A549 (cell line): Measurements from ENCODE around the gene ATP1A4. TPM values are rescaled to one million over a fixed set of nuclear protein-coding genes. Genes with fewer than 3 reads are reported as not detected.

ENCODE experiments used
- ATAC-seq, 2 experiments: fragments of 200-7000 bp in 1 of 2; fragments of >200 bp in 1 of 2; cut with Nextera tagmentation in 1 of 2; cut with Tn5 transposase in 1 of 2; 3 replicates each; pipeline versions ENCODE4 v1.8.0 to v1.9.1; 2018 to 2020; ENCODE audit warnings: mild to moderate bottlenecking in 1 of 2, moderate library complexity in 1 of 2
- CTCF ChIA-PET: fragments of 300-600 bp; sonication (Branson Sonifier 250); formaldehyde crosslinking; extraction: SDS; loops from one replicate; lab custom pipeline; 2021; ENCODE audit warnings: antibody characterized with exemption, inconsistent platforms; lab: Yijun Ruan, JAX
- POLR2A ChIA-PET: fragments of 350-600 bp; formaldehyde crosslinking; extraction: SDS; loops from one replicate; lab custom pipeline; 2021; ENCODE audit warnings: antibody characterized with exemption, inconsistent platforms; lab: Yijun Ruan, JAX
- DNase-seq, 2 experiments: peaks; one replicate each; pipeline versions ENCODE4 v3.0.0 to v3.0.0-alpha.2; 2011 to 2016; ENCODE audit warnings: low read depth in 1 of 2, low spot score in 1 of 2
- FAIRE-seq: peaks from 2 replicates; lab custom pipeline; 2011; peaks lifted over from hg19 to GRCh38; lab: Jason Lieb, UNC
- H3K27ac ChIP-seq, 2 experiments: fragments of >200 bp; sonication (Bioruptor Twin); formaldehyde crosslinking; 3 replicates each; pipeline ENCODE4 v1.5.1; 2016 to 2017
- H3K4me1 ChIP-seq: fragments of >200 bp; sonication (Bioruptor Twin); formaldehyde crosslinking; 3 replicates; pipeline ENCODE4 v1.6.1; 2016
- H3K4me2 ChIP-seq: fragments of >200 bp; sonication (Bioruptor Twin); formaldehyde crosslinking; 3 replicates; pipeline ENCODE4 v1.6.1; 2016
- H3K4me3 ChIP-seq: fragments of >200 bp; sonication (Bioruptor Twin); formaldehyde crosslinking; 3 replicates; pipeline ENCODE4 v1.5.1; 2016
- H3K9me3 ChIP-seq: fragments of >200 bp; sonication (Bioruptor Twin); formaldehyde crosslinking; 3 replicates; pipeline ENCODE4 v1.6.1; 2016
- BCL3 ChIP-seq: fragments of >200 bp; sonication (Bioruptor Twin); formaldehyde crosslinking; IDR thresholded peaks from 3 replicates; pipeline ENCODE4 v1.6.1; 2016
- CBX2 ChIP-seq: fragments of 200-600 bp; sonication (generic); IDR thresholded peaks from 2 replicates; pipeline ENCODE4 v1.6.1; 2016; ENCODE audit warnings: low read depth, mild to moderate bottlenecking, borderline replicate concordance
- EHF ChIP-seq: fragments of 250-450 bp; sonication (Bioruptor Pico); IDR thresholded peaks from 2 replicates; pipeline ENCODE4 v1.5.0; 2020; ENCODE audit warnings: mild to moderate bottlenecking
- FOSB ChIP-seq: fragments of 250-450 bp; sonication (Bioruptor Pico); IDR thresholded peaks from 2 replicates; pipeline ENCODE4 v1.5.0; 2020; ENCODE audit warnings: mild to moderate bottlenecking, moderate library complexity
- FOSL2 ChIP-seq, 2 experiments: fragments of 450-650 bp in 1 of 2; fragments of >200 bp in 1 of 2; sonication (Bioruptor Twin) in 1 of 2; formaldehyde crosslinking; IDR thresholded peaks; 2 replicates each; pipeline versions ENCODE4 v1.5.0 to v1.6.1; 2016 to 2020; ENCODE audit warnings: mild to moderate bottlenecking in 1 of 2, moderate library complexity in 1 of 2
- GATA3 ChIP-seq: IDR thresholded peaks from 2 replicates; pipeline ENCODE4 v1.6.1; 2012; ENCODE audit warnings: borderline replicate concordance
- HOXA7 ChIP-seq: fragments of 250-450 bp; sonication (Bioruptor Pico); IDR thresholded peaks from 2 replicates; pipeline ENCODE4 v1.5.0; 2020; ENCODE audit warnings: mild to moderate bottlenecking, moderate library complexity
- HOXB13 ChIP-seq: fragments of 250-450 bp; sonication (Bioruptor Pico); IDR thresholded peaks from 2 replicates; pipeline ENCODE4 v1.5.0; 2020; ENCODE audit warnings: low read depth, mild to moderate bottlenecking, moderate library complexity
- KDM1A ChIP-seq: fragments of 200-600 bp; sonication (generic); IDR thresholded peaks from 2 replicates; pipeline ENCODE4 v1.6.1; 2016; ENCODE audit warnings: low read depth, mild to moderate bottlenecking
- MAFK ChIP-seq: fragments of 450-650 bp; IDR thresholded peaks from 2 replicates; pipeline ENCODE4 v1.6.1; 2014; ENCODE audit not compliant: partially characterized antibody
- MAX ChIP-seq: IDR thresholded peaks from 2 replicates; pipeline ENCODE4 v1.6.1; 2012
- MYC ChIP-seq: IDR thresholded peaks from 2 replicates; pipeline ENCODE4 v1.6.1; 2012; ENCODE audit warnings: mild to moderate bottlenecking, inconsistent platforms, low read length, improper control_type of control experiment, borderline replicate concordance
- NFE2L2 ChIP-seq: fragments of 150-350 bp; conservative IDR thresholded peaks from 2 replicates; pipeline ENCODE4 v1.6.1; 2014; ENCODE audit warnings: low read length
- POLR2A ChIP-seq: IDR thresholded peaks from 2 replicates; pipeline ENCODE4 v1.6.1; 2012; ENCODE audit warnings: mild to moderate bottlenecking, low read length
- POLR2AphosphoS2 ChIP-seq: conservative IDR thresholded peaks from 2 replicates; pipeline ENCODE4 v1.6.1; 2012; ENCODE audit warnings: low read length, improper control_type of control experiment, inconsistent platforms
- RAD21 ChIP-seq, 2 experiments: fragments of >200 bp in 1 of 2; sonication (Bioruptor Twin) in 1 of 2; formaldehyde crosslinking in 1 of 2; IDR thresholded peaks in 1 of 2; conservative IDR thresholded peaks in 1 of 2; 2 replicates in 1 of 2; 3 replicates in 1 of 2; pipeline ENCODE4 v1.6.1; 2012 to 2018; ENCODE audit warnings: inconsistent platforms in 1 of 2
- RCOR1 ChIP-seq: fragments of 150-350 bp; IDR thresholded peaks from 2 replicates; pipeline ENCODE4 v1.6.1; 2014; ENCODE audit warnings: antibody characterized with exemption, low read length, low read depth
- RNF2 ChIP-seq: fragments of 200-600 bp; sonication (generic); IDR thresholded peaks from 2 replicates; pipeline ENCODE4 v1.6.1; 2016; ENCODE audit warnings: low read depth, mild to moderate bottlenecking, antibody characterized with exemption, moderate library complexity, borderline replicate concordance
- TFCP2L1 ChIP-seq: fragments of 250-450 bp; sonication (Bioruptor Pico); IDR thresholded peaks from 2 replicates; pipeline ENCODE4 v1.5.0; 2021; ENCODE audit warnings: mild to moderate bottlenecking
- TP53 ChIP-seq: fragments of 250-450 bp; sonication (Bioruptor Pico); IDR thresholded peaks from 2 replicates; pipeline ENCODE4 v1.5.0; 2021; ENCODE audit warnings: mild to moderate bottlenecking, moderate library complexity
- USF2 ChIP-seq: fragments of 450-650 bp; IDR thresholded peaks from 2 replicates; pipeline ENCODE4 v1.6.1; 2014; ENCODE audit warnings: antibody characterized with exemption
- WGBS: methylation state at CpG from one replicate; pipeline ENCODE4 v1.1.6; 2017; ENCODE audit errors: missing lambda C conversion rate; 5-methylcytosine and 5-hydroxymethylcytosine counted together
- polyA plus RNA-seq, 4 experiments: library from polyadenylated mRNA; depleted of rRNA in 3 of 4; stranded (reverse); fragments of >200 nt; fragmentation: RNase III in 1 of 4; extraction: RNeasy Plus Mini Kit Qiagen cat#74134 plus additional on column Dnase treatment in 1 of 4; gene quantifications; 2 replicates in 3 of 4; 3 replicates in 1 of 4; pipeline ENCODE4 v1.2.3, GENCODE V29; 2011 to 2017

The ATP1A4 gene
- polyA plus RNA-seq, 2 of the 4 experiments (the other 2 are of a cell fraction), result not detected

GRCh38 chr1:160187407-160187806, 36.0 kb downstream of the ATP1A4 start:
- ChIA-PET CTCF (interaction anchor here (1.2 to 6.7 kb wide), 4 partner anchors 22 to 103 kb away, joined by 3 to 69 read pairs (median 6); no protein-coding TSS in a partner anchor), POLR2A (no interaction called here)
- no peaks in the 10 kb centered on the region for H3K9me3 ChIP-seq
- H3K4me3 ChIP-seq, result no peak overlapping the region
- WGBS, result 41% methylated on average over 7 of the region's 7 CpGs
- FAIRE-seq (no peak), DNase-seq (no peak), ATAC-seq (no peak)
- H3K27ac ChIP-seq, result no peak overlapping the region
- no peak overlapping the region for H3K4me2 ChIP-seq
- H3K4me1 ChIP-seq, result peaks cover 10% of the 10 kb centered on the region; the same call in 2 of the 3 replicates
- TF ChIP-seq EHF (CRISPR knock-in tag), result no peak
- TF ChIP-seq FOSL2 (IDR thresholded peaks at IDR 0.05), result no peak
- no peak for TF ChIP-seq FOSL2 (CRISPR knock-in tag; IDR thresholded peaks at IDR 0.05)
- no peak for TF ChIP-seq RCOR1
- TF ChIP-seq BCL3, result no peak
- no peak for TF ChIP-seq NFE2L2
- no peak for TF ChIP-seq HOXA7
- no peak for TF ChIP-seq TP53 (CRISPR knock-in tag)
- no peak for TF ChIP-seq MYC
- TF ChIP-seq MAX, result no peak
- no peak for TF ChIP-seq RAD21 (conservative IDR thresholded peaks at IDR 0.05 in 1 of 2, IDR thresholded peaks at IDR 0.05 in 1 of 2)
- no peak for TF ChIP-seq HOXB13 (CRISPR knock-in tag)
- TF ChIP-seq, all 56 proteins: peak for 0

GRCh38 chr1:160188341-160188740, 36.9 kb downstream of the ATP1A4 start:
- DNase-seq, result no peak
- POLR2A ChIA-PET, result no interaction called here
- no peak overlapping the region for H3K27ac ChIP-seq
- no peak overlapping the region for H3K4me2 ChIP-seq
- TF ChIP-seq TFCP2L1 (CRISPR knock-in tag) (no peak), GATA3 (no peak), MAFK (no peak), BCL3 (no peak), RNF2 (no peak), FOSB (no peak), MAX (no peak), POLR2A (no peak), HOXB13 (CRISPR knock-in tag) (no peak), TP53 (CRISPR knock-in tag) (no peak), USF2 (no peak), POLR2AphosphoS2 (no peak), NFE2L2 (no peak), CBX2 (no peak), KDM1A (no peak)
- no peaks in the 10 kb centered on the region for H3K9me3 ChIP-seq
- ATAC-seq, result no peak
- no peak for FAIRE-seq
- H3K4me3 ChIP-seq, result no peak overlapping the region
- WGBS, result 75% methylated on average over 7 of the region's 7 CpGs
- H3K4me1 ChIP-seq, result peaks cover 14% of the 10 kb centered on the region
- CTCF ChIA-PET, result interaction anchor here (1.4 to 6.7 kb wide), 4 partner anchors 31 to 103 kb away, joined by 4 to 86 read pairs (median 75); no protein-coding TSS in a partner anchor
